NCI-H2227 (cell line): ENCODE results near the gene A2M.

ENCODE experiments used
- DNase-seq: peaks from one replicate; lab custom pipeline; 2025; ENCODE audit not compliant: unreplicated experiment; lab: John Stamatoyannopoulos, UW

Gene A2M

GRCh38 chr12:9099552-9100190, 16.0 kb downstream of the A2M start:
- no peak for DNase-seq

GRCh38 chr12:9098463-9099026, 17.2 kb downstream of the A2M start:
- no peak for DNase-seq

GRCh38 chr12:9098115-9098452, 17.6 kb downstream of the A2M start:
- DNase-seq: no peak

- no peak for DNase-seq
Observed at GRCh38 chr12:9096563-9097176, 19.0 kb downstream of the A2M start.

- no peak for DNase-seq
Observed at GRCh38 chr12:9095322-9095721, 20.4 kb downstream of the A2M start.

GRCh38 chr12:9094512-9095206, 21.1 kb downstream of the A2M start:
- no peak for DNase-seq

GRCh38 chr12:9091891-9092598, 23.7 kb downstream of the A2M start:
- no peak for DNase-seq

GRCh38 chr12:9090220-9090619, 25.5 kb downstream of the A2M start:
- no peak for DNase-seq

- DNase-seq: no peak
Observed at GRCh38 chr12:9087087-9087835, 28.5 kb downstream of the A2M start.

- DNase-seq: no peak
Observed at GRCh38 chr12:9086087-9086486, 29.6 kb downstream of the A2M start.

GRCh38 chr12:9084417-9084816, 31.3 kb downstream of the A2M start:
- DNase-seq: no peak

- no peak for DNase-seq
Observed at GRCh38 chr12:9083793-9084192, 31.9 kb downstream of the A2M start.

GRCh38 chr12:9081667-9082427, 33.9 kb downstream of the A2M start:
- DNase-seq: no peak

GRCh38 chr12:9079883-9080675, 35.6 kb downstream of the A2M start:
- no peak for DNase-seq

- DNase-seq: no peak
Observed at GRCh38 chr12:9079082-9079481, 36.6 kb downstream of the A2M start.

GRCh38 chr12:9077152-9078031, 38.3 kb downstream of the A2M start:
- DNase-seq: no peak

GRCh38 chr12:9076733-9077132, 39.0 kb downstream of the A2M start:
- DNase-seq: no peak

GRCh38 chr12:9075138-9075535, 40.6 kb downstream of the A2M start:
- DNase-seq: no peak
